GM19193 (cell line): ENCODE measurements around the gene PCOLCE2.

Experiments
- POLR2A ChIP-seq: IDR thresholded peaks from 4 replicates; pipeline ENCODE4 v1.6.1; 2011; ENCODE audit not compliant: insufficient read depth, insufficient read length; ENCODE audit errors: extremely low read depth

The PCOLCE2 gene

DNA sequence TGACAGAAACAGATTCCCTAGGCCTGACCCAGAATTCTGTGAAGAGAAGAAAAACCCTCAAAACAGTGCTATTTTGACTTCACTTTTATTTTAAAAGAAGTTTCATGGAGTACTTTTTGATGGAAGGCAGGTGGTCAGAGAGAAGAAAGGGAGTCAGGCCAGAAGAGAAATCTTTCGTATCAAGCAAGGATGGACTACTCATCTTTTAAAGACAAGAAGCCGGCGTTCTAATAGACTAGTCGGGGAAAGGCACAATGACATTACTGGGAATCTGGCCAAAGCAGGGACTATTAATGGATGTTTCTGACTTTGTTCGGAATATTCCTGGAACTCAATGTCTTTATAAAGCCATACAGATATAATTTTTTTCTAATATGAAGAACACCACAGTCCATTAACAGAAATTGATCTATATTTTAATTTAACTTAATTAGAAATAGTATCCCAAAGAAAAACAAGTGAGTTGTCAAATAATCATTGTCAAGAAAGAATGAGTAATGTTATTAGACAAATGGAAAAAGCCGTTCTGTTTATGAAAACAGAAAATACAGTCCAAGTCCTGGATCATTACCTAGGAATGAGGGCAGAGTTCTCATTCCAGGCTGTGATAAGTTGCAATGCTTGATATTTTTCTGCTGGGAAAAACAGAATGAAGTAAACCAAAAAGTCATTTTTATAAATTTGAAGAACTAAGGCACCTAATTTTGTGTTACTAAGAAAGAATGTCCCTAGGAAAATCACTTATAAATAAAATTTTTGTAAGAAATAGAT is 23.7 kb upstream of the PCOLCE2 start:
- no peak for TF ChIP-seq POLR2A

DNA sequence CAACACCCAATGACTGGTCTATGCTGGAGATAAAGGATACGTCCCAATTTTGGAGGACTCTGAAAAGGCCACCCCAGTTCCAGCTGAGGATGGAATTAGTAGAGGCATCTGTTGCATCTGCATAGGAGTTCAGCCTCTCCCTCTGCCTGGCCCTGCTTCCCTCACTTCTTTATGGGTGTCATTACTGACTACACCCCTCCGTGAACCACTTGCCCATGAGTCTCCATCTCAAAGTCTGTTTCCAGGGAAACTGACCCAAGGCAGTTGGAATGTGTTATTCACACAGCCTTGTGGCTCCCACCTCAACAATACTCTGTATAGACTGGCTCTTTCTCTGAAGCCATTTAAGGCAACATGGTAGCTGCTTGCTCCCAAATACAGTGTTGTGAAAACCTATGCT is 21.4 kb upstream of the PCOLCE2 start:
- TF ChIP-seq POLR2A = no peak

GRCh38 chr3:142909282-142909681 is 20.4 kb upstream of the PCOLCE2 start:
- no peak for TF ChIP-seq POLR2A

GRCh38 chr3:142907996-142908395 is 19.1 kb upstream of the PCOLCE2 start:
- TF ChIP-seq POLR2A = no peak

GRCh38 chr3:142904639-142905436 is 16.0 kb upstream of the PCOLCE2 start:
- TF ChIP-seq POLR2A = no peak

GRCh38 chr3:142902356-142902755 is 13.5 kb upstream of the PCOLCE2 start:
- no peak for TF ChIP-seq POLR2A

DNA sequence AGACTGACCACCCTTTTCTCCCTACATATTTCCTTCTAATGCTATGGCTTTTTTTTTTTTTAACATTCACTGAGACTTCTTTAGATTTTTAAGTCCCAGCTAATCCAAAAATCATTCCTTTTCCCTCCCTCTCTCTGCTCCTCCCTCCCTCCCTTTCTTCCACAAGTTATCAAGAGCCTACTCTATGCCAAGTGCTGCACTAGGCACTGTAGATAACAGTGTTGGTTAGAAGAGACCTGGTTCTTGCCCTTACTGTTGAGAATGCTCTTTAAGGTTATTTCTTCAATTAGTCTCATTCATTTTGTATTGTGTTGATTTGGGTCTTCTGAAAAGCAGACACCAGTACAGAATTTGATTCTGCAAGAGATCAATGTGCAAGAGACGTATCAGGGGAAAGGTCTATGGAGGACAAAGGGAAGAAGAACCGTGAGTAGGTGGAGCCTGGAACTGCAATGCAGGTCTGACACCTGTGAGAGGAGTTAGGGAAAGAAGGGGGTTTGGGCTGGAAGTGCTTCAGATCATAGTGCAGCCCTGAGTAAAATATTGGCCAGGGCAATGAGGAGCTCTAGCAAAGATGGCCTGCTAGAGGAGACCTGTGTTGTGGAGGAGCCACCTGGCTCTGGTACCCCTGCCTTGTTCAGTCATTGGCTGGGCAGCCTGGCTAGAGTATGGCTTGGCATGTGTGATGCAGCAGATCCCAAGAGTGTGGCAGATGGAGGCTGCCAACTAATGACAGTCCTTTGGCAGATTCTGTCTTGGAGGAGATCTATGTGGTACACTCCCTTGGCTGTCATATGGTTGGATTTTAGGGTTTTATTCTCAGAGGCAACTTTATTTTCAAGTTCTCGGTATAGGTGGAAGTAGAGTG is 9.7 kb upstream of the PCOLCE2 start:
- no peak for TF ChIP-seq POLR2A

- TF ChIP-seq POLR2A = no peak
These were observed 8.9 kb upstream of the PCOLCE2 start for GRCh38 chr3:142897807-142898206.

GRCh38 chr3:142896996-142897395 is 8.1 kb upstream of the PCOLCE2 start:
- no peak for TF ChIP-seq POLR2A

GRCh38 chr3:142896201-142896755 is 7.4 kb upstream of the PCOLCE2 start:
- no peak for TF ChIP-seq POLR2A

DNA sequence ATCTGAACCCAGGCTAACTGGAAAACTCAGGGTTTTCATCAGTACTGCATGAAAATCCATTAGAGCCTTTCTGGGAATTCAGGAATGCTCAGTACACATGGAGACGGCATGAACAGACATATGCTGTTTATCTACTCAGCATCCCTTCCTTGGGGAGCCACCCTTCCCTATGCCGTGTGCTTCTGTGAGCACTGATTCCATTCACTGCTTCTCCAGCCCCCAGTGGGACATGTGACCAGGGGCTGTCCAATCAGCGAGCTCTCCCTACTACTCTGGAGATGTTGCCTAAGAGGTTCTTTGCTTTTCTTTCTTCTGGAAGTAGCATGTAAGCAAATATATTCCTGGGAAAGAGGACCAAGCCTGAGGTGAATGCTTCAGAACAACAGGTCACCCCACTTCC is 5.6 kb upstream of the PCOLCE2 start:
- TF ChIP-seq POLR2A = no peak

DNA sequence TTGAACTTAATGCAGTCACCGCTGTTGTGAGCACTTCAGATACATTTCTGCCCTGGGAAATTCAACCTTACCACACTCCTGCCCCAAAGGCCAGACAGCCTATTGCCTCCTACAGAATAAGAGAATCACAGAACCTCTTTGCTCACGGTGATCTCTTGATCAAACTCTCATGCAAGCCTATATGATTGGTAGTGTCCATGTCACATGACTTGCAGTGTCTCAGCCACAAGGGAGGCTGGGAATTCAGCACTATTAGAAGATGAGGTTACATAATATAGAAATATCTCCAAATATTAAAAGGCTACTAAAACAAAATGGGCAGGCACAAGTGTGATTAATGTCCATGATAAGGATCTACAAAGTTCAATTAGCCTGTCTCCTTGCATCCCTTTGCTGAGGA is 3.8 kb upstream of the PCOLCE2 start:
- no peak for TF ChIP-seq POLR2A

DNA sequence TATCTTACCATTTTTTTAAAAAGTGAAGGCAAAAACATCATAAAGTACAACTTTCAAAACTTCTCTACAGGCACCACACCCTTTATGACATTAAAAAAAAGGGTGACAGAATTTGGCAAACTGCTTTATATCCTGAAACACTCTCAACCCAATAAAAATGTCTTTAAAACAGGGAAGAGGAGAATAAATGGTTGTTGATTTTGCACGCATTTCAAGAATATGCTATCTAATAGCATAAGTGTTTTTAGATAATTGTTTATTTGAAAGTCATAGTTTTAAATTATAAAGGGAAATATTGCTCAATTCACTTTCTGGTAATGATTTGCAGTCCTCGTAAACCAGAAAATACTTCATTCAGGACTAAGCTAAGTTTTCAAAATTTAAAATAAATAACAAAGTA is 1.7 kb upstream of the PCOLCE2 start:
- TF ChIP-seq POLR2A = no peak

- no peak for TF ChIP-seq POLR2A
These were observed 530 bp upstream of the PCOLCE2 start for GRCh38 chr3:142889212-142890014.
